ENCODE data around the gene PDE7B.

PDE7B gene

DNA sequence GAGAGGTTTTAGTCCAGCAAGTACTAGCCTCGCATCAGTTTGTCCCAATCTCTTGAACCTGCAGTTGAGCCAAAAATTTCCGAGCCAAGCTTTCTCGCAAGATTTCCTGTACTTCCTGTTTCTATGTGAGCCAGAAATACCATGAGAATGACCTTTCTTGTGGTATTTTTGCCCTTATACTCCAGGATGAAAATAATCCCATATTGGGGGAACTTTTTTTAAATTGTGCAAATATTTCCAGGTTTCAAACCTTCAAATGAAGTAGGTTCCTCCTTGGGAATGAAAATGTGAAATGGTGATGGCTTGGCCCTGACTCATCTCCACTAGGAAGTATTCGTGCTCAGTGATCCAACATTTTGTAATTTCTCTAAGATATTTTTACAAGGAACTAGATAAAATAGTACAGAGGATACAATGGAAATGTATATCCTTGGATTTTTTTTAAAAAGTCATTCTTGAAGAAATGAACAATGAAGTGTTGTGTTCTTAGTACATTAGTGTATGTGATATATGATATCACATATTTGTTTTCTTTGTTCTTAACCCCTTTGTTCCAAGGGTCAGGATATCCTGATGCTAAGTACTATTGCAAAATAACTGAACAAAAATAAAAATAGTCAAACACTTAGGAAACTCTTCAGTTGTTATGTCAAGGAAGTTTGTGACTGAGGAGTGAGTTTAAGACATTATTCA is 184.0 kb downstream of the PDE7B start:
- DNase-seq = no peak

DNA sequence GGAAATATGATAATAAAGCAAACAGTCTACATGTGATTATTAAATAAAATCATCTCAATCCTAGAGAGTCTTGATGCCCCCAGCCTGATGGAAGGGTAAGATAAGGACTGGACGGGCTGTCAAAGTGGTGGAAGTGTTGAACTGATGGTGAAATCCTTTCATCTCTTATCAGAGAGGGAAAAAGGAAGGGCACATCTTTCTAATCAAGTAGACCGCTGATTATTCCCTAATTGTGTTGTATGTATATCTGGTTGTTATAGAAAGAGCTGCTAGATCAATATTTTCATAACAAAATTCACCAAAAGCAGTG is 184.5 kb downstream of the PDE7B start:
- no peak for DNase-seq

DNA sequence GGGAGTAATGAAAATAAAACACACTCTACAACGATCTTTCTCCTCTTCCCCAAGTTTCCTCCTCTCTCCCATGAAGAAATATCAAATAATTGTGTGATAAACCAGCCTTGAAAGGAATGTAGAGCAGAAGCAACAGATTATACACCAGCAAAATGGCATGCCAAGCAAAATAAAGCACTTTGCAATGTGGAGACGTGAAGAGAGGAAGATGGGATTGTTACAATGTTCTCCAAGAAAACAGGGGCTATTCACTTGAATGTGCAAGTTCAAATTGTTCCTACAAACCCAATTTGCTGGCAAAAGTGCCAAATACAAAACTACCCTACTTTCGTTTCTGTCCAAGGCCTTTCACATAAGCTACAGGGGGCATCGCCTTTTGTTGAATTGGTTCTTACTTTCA is 185.1 kb downstream of the PDE7B start:
- no peak for DNase-seq

DNA sequence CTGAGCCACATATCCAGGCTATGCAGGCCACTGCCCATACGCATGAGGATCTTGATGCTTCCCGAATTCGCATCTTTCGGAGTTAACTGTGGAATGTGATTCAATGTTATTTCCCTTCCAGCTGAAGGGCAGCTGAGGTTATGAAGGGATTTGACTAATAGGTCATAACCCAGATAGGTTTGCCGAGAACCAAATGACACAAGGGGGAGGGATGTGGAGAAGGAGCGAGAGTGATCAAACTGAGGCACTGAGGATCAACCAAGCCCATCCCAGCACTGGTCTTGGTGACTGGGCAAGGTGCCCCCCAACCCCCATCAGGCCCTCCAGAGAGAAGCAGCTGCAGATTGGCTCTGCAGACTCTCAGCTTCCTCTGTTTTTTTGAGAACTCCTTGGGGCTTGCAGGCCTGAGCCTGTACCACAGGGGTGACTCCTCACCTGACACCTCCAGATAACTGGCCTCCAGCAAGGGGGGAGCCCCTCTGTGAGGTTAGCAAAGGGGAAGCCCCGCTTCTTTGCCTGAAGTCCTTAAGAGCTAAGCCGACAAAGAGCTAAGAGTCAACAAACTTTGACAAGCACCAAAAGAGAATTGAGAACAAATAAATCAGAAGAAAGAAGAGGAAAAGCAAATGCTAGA is 185.9 kb downstream of the PDE7B start:
- DNase-seq = no peak

DNA sequence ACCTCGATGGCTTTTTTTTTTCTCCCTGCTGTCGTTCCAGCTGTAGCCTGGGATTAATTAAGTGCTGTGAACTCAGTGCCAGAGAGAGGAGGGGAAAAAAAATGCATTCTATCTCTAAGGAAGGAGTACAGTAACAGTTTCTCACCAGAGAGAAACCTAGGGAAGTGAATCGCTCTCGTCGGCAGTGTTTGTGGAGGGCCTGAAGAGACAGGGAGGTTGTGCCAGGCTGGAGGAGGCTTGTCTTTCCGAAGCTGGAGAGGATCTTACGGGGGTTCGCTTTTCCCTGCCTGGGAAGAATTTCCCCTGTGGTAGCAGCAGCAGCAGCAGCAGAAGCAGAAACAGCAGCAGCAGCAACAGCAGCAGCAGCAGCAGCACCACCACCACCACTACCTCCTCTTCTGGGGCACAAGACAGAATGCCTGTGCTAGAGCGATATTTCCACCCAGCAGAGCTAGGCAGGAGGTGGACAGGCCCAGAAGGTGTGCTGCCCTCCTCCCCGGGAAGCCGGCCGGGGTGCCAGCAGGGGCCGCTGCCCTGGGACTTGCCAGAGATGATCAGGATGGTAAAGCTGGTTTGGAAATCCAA is 186.5 kb downstream of the PDE7B start:
- DNase-seq = no peak

DNA sequence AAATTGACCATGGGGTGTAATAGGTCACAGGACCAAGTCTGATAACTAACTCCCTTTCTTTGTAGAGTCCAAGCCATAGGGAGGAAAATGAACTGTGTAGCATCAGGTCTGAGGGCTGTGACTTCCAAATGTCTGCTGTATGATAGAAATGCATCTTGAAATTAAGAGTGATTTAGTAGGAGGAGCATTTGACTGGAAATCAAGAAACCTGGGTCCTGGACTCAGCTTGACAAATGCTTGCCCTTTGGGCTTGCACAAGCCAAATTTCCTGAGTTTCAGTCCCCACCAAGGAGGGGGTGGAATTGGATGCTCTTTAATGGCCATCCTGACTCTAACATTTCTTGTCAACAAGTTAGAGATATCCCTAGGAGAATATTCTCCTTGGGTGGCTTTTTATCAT is 187.0 kb downstream of the PDE7B start:
- no peak for DNase-seq

DNA sequence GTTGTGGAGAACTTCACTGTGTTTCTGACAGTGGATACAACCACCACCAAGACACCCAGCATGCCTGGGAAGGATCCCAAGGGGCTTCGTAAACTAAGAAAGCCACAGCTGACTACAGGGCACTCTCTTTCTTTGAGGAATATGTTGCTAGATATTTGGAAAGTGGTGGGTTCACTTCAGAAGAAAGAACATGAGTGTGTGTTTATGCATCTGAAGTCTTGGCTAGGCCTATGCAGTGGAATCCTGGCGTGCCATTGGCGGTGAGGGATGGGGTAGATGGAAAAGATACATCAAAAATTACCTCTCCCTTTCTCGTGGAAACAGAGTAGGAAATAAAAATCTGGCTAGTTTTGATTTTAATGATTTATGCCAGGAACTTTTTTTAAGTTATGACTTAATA is 187.7 kb downstream of the PDE7B start:
- DNase-seq = no peak

GRCh38 chr6:136050475-136050874 is 199.0 kb downstream of the PDE7B start:
- DNase-seq = no peak

- DNase-seq = no peak
Observed at GRCh38 chr6:136051140-136051775, 199.8 kb downstream of the PDE7B start.

DNA sequence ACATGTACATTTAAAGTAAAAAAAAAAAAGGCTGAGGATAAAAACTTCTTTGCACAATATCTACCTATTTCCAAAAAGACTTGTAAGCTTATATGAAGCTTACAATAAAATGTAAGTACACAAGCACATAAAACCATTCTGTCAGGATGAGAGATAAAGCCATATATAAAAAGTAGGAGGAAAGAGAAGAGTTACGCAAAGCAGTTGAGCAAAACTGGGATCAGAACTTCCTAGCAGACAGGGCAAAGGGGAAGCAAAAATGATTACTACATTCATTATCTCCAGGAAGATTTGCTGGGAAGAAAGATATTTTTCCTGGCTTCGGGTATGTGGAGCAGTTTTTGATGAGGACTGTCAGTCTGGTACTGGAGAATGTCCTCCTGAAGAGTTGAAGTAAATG is 200.5 kb downstream of the PDE7B start:
- DNase-seq = no peak

DNA sequence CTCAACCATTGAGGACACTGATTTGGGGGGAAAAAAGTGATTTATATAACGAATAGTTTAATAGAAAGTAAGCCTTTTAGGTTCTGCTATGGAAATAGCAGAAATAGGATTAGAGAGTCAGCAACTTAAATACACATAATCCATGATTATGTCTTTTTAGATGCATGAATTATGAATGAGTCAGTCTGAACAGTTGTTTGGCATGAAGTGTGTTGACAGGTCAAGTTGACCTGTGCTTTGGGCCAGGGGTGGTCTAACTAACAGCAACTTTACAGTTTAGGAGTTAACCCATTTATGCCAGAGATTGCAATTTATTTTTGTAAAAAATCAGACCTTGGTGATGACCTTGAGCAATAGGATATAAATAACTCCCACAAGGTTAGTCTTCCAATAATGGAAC is 207.4 kb downstream of the PDE7B start:
- DNase-seq = no peak

- DNase-seq = no peak
Observed at GRCh38 chr6:136059308-136059707, 207.8 kb downstream of the PDE7B start.

DNA sequence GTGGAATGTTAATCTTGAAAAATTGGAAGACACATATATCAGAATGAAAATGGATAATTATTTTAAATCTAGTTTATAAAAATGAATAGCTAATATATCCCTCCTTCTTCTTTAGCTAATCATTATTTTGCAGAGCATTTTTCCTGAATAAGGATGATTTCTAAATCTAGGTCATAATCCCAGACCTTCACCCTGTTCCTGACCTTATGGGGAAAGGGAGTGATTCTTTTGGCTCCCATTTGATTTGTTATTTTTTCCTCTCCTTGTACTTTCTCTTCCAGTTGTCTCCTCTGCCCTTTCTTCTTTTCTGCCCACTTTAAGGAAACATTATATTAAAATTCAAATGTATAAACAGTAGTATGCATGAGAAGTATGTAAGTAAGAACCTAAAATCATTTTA is 208.6 kb downstream of the PDE7B start:
- DNase-seq = no peak

DNA sequence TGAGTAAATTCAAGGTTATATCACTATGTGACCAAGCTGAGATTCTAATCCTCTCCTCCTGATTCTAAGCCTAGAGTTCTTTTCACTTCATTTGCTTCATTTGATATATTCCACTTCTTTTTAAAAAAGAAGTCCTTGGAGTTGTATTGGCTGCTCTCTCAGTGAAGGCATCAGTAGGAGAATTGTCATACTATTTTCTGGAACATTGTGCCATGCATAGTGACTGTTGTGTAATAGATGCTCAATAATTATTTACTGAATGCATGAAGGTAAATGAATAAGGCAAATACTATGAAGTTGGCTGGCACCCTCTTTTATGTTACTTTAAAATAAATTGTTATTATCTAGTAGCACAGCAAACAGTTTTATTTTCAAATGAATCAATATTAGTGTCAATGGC is 209.3 kb downstream of the PDE7B start:
- DNase-seq = no peak

GRCh38 chr6:136061701-136062100 is 210.2 kb downstream of the PDE7B start:
- DNase-seq = no peak

DNA sequence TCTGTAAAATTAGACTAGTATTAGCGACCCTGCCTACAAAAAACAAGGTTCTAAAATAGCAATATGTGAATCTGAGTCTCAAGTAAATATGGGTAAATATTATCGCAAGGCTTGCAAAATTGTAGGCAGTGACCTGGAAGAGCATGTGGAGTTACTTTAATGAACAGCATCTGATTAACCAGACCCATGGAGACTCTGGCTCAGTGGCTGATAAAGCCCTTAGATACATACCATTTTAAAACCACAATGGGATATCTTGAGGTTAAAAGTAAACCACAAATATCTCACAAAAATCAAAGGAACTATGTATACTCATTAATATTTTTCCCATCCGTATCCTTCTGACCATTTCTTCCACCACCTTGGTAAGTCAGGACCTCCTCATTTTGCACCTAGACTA is 211.6 kb downstream of the PDE7B start:
- DNase-seq = no peak

- no peak for DNase-seq
Observed at GRCh38 chr6:136066005-136066404, 214.5 kb downstream of the PDE7B start.

DNA sequence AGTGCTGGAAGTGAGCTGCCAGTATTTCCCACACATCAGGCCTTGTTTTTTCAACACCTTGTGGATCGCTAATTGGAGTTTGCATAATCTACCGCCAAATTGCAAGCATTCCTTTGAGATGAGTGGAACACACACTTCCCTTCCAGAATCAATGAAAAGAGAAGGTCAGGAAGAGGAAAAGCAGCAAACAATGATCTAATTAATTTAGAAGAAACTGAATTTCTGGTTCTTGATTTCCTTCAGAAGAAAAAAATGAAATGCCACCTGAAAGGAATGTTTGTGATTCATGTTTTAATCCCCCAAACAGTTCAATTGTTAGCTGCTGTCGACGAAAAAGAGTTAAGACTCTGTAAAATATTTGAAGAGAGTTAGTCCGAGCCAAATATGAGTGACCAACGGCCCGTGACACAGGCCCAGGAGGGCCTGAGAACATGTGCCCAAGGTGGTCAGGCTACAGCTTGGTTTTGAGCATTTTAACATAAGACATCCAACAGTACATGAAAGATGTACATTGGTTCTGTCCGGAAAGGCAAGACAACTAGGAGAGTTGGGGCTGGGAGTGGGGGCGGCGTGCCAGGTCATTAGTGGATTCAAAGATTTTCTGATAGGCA is 216.3 kb downstream of the PDE7B start:
- DNase-seq = no peak

DNA sequence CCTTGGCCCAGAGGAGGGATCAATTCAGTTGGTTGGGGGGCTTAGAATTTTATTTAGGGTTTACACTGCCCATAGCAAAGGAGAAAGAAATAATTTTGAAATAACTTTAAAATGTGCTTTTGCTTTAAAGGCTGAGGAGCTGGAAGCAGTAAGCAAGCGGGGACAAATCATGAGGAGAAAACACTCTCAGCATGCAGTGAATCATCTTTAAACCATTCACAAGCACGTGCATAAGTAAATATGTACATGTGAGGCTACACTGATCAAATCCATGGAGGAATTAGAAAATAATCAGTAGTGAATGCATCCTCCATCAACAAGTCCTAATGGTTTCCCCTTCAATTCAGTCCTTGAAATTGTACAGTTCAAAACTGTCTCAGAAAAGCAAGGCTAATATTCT is 217.6 kb downstream of the PDE7B start:
- DNase-seq = no peak

DNA sequence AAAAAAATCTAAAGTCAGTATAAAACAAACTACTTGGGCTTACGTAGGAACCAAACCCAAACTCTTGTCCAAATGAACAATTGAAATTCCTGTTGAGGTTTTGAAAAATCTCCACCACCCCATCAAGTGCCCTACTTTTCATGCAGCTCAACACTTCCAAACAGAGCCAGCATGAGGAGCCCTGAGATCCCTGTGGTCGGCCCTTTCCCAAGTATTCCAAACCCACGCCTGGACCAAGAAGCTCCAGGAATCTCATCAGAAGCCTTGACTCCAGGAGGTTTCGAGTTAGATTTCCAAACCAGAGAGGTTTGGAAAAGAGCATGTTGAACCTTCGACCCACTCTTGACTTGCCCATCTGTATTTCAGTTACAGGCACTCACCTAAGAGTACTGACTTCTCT is 219.3 kb downstream of the PDE7B start:
- DNase-seq = no peak

DNA sequence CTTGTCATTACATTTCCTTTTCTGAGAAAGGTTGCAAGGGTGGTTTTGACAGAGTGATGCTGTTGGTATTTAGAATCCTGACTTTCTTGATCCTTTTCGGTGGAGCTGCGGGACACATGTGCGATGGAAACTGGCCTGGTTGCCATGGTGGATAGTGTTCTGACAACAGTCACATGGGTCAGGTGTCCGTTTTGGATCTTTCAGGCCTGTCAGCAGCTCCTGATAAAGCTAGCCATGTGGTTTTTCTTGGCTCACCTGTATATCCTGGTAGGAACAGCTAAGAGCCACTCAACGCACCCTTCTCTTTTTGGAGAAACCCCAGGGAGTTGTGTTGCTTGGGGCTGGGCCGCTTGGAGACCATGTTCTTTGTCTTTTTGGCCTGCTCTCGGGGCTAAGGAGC is 221.2 kb downstream of the PDE7B start:
- no peak for DNase-seq

DNA sequence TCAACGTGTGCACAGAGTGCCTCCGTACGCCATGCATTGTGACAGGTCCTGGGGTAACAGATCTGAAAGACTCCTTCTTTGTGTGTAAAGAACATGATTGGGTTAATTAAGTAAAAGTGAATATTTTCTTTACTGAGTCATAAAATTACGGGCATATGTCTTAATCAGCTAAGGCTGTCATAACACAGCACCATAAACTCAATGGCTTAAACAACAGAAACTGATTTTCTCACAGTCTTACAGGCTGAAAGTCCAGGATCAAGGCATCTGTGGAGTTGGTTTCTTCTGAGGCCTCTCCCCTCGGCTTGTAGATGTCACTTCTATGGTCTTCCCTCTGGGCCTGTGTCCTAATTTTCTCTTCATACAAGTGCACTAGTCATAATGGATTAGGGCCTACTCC is 221.7 kb downstream of the PDE7B start:
- DNase-seq = no peak

- no peak for DNase-seq
Observed at GRCh38 chr6:136076496-136076895, 225.0 kb downstream of the PDE7B start.

Data from stimulated activated CD4-positive, alpha-beta T cell treated with anti-CD3 and anti-CD28 coated beads, Interleukin-12 subunit alpha, Interleukin-12 subunit beta, amount 100 ng/mL, for 4 hours (primary cell).